Thyroid gland (tissue), 4 donors: ENCODE measurements around the gene TRAF3IP3.

Source experiments
- POLR2A ChIP-seq, 2 donors: fragments of 450-650 bp; IDR thresholded peaks; one replicate each; pipeline ENCODE4 v1.6.1; 2017; ENCODE audit warnings: antibody characterized with exemption in 2 of 2, mild to moderate bottlenecking in 2 of 2, moderate library complexity in 1 of 2
- TF ChIP-seq, protein P1 (sequence below), 6 experiments: fragments of 200-600 bp in 3 of 6; fragments of 450-650 bp in 3 of 6; sonication (generic) in 3 of 6; IDR thresholded peaks; one replicate each; pipeline ENCODE4 v1.5.1; 2016 to 2019; ENCODE audit warnings: antibody characterized with exemption in 6 of 6, mild to moderate bottlenecking in 2 of 6, inconsistent platforms in 1 of 6, moderate library complexity in 1 of 6

DNA sequence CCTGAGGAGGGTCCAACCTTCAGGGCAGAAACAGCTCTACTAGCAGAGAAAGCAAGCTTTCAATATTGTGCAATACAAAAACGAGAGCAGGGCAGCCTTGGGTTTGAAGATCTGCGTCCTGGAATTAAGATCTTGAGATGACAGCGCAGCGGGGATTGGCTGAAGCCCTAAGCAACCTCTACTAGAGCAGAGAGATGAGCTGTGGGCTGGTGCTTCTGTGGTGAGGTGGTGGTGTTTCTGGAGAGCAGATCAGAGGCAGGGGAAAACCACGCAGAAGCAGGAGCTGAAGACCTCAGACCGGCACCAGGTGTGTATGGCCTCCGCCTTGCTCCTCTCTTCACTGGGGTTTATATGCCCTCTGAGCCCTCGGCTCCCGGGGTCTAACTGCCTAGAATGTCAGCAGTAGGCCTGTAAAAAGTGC lies 12.5 kb downstream of the TRAF3IP3 start:
- TF ChIP-seq, protein P1, sequence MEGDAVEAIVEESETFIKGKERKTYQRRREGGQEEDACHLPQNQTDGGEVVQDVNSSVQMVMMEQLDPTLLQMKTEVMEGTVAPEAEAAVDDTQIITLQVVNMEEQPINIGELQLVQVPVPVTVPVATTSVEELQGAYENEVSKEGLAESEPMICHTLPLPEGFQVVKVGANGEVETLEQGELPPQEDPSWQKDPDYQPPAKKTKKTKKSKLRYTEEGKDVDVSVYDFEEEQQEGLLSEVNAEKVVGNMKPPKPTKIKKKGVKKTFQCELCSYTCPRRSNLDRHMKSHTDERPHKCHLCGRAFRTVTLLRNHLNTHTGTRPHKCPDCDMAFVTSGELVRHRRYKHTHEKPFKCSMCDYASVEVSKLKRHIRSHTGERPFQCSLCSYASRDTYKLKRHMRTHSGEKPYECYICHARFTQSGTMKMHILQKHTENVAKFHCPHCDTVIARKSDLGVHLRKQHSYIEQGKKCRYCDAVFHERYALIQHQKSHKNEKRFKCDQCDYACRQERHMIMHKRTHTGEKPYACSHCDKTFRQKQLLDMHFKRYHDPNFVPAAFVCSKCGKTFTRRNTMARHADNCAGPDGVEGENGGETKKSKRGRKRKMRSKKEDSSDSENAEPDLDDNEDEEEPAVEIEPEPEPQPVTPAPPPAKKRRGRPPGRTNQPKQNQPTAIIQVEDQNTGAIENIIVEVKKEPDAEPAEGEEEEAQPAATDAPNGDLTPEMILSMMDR (IDR thresholded peaks at IDR 0.05): no peak
- TF ChIP-seq POLR2A (IDR thresholded peaks at IDR 0.05): no peak
